AG09319 (cell line): ENCODE results near the gene LRRC43.

Experiments
- DNase-seq: peaks from one replicate; pipeline ENCODE4 v3.0.0-alpha.2; 2010; ENCODE audit warnings: low read depth; ENCODE audit errors: extremely low read depth
- TF ChIP-seq, protein P1 (sequence below): IDR thresholded peaks from 2 replicates; pipeline ENCODE4 v1.5.1; 2011; ENCODE audit warnings: low read depth, mild to moderate bottlenecking, inconsistent platforms, low read length, moderate library complexity

The LRRC43 gene

GRCh38 chr12:122145505-122146330 is 37.2 kb upstream of the LRRC43 start:
- DNase-seq: no peak
- TF ChIP-seq, protein P1, sequence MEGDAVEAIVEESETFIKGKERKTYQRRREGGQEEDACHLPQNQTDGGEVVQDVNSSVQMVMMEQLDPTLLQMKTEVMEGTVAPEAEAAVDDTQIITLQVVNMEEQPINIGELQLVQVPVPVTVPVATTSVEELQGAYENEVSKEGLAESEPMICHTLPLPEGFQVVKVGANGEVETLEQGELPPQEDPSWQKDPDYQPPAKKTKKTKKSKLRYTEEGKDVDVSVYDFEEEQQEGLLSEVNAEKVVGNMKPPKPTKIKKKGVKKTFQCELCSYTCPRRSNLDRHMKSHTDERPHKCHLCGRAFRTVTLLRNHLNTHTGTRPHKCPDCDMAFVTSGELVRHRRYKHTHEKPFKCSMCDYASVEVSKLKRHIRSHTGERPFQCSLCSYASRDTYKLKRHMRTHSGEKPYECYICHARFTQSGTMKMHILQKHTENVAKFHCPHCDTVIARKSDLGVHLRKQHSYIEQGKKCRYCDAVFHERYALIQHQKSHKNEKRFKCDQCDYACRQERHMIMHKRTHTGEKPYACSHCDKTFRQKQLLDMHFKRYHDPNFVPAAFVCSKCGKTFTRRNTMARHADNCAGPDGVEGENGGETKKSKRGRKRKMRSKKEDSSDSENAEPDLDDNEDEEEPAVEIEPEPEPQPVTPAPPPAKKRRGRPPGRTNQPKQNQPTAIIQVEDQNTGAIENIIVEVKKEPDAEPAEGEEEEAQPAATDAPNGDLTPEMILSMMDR: no peak

GRCh38 chr12:122147514-122148290 is 35.2 kb upstream of the LRRC43 start:
- no peak for DNase-seq
- TF ChIP-seq, protein P1: no peak

DNA sequence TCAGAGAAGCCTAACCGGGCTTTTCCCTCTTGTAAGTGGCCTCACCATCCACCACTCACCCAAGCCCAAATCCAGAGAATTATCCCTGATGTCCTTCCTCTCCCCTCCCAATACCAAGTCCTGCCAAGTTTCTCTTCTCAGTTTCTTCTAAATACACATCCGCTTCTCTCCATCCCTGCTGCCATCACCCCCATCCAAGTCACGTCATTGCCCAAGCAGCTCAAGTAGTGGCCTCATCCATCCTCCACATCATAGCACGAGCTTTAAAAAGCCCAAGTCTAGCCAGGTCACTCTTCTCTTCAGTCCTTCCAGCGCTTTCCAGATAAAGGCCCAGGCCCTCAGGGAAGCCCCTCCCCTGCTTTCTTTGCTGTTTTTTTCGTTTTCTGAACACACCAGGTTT is 34.3 kb upstream of the LRRC43 start:
- TF ChIP-seq, protein P1: no peak
- peak; percentile 8 for DNase-seq

- TF ChIP-seq, protein P1: no peak
- DNase-seq: no peak
These were observed 32.7 kb upstream of the LRRC43 start for GRCh38 chr12:122150127-122150681.

GRCh38 chr12:122152754-122153153 is 30.2 kb upstream of the LRRC43 start:
- TF ChIP-seq, protein P1: no peak
- DNase-seq: no peak

DNA sequence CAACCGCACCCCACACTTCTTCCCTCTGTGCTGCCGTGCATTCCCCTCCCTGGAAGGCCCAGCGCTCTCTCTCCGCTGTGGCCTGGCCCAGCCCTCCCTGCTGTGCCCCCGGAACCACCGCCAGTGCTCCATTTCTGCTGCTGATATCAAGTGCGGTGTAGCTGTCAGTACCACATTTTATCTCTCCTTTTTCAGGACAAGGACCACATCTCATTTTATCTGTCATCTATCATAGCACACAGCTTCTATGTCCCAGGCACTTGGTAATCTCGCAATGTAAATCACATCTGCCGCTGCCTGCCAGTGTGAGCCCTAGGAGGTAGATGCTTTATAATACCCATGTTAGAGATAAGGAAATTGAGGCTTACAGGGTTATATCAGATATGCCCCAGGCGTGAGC is 27.2 kb upstream of the LRRC43 start:
- no peak for DNase-seq
- TF ChIP-seq, protein P1: no peak
